GM18868 (cell line): ENCODE results near the gene APPBP2.
"Not testable (repeated sequence)": the region's sequence is repeated elsewhere in the genome, so short reads cannot be mapped to it uniquely, and the experiment has no call there.

Experiments
- ATAC-seq: cut with Tn5 transposase; IDR thresholded peaks from one replicate; pipeline ENCODE4 v1.9.1; 2021; ENCODE audit warnings: mild to moderate bottlenecking, moderate library complexity; ENCODE audit not compliant: unreplicated experiment

The APPBP2 gene

DNA sequence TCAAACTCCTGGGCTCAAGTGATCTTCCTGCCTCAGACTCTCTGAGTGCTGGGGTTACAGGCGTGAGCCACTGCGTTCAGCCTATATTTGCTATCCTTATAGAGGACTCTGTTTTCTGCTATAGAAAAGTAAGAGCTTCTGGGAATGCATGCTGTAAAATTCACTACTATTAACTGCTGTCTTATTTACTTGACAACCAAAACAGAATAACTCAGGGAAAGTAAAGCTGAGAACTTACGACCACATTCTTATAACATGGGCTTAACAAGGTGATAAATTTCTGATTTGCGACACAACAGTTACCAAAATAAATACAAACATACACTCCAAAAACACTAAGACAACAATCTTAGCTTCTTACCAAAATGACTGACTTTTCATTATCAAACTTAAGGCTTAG, 23.9 kb downstream of the APPBP2 start:
- no peak for ATAC-seq

DNA sequence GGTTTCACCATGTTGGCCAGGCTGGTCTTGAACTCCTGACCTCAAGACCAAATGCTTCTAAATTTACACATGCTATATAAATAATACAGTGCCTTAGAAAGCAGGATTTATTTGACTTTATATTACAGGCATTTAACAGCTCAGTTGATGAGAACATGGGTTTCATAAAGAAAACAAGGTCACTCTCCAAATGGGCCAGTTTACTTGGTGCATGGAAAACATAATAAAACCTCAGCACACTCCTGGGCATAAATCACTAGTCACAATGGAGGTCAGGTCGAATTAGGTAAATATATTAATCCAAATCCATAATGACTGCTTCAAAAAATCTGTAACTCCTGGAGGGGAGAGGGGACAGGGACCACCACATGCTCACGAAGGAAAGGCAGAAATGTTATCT, 24.5 kb downstream of the APPBP2 start:
- no peak for ATAC-seq

DNA sequence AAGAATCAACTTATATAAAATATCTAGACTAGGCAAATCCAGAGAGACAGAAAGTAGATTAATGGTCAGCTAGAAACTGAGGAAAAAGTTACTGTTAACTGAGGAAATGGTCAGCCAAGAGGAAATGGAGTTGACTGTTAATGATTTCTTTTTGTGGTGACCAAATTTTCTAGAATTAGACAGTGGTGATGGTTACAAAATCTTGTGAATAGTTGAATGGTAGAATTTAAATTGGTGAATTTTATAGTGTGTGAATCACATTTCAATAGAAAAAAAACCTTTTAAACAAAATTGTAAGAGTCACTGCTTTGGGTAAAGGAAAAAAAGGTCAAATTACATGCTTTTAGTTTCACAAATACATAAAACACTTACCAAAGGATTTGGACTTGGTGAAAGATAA, 30.0 kb downstream of the APPBP2 start:
- no peak for ATAC-seq

DNA sequence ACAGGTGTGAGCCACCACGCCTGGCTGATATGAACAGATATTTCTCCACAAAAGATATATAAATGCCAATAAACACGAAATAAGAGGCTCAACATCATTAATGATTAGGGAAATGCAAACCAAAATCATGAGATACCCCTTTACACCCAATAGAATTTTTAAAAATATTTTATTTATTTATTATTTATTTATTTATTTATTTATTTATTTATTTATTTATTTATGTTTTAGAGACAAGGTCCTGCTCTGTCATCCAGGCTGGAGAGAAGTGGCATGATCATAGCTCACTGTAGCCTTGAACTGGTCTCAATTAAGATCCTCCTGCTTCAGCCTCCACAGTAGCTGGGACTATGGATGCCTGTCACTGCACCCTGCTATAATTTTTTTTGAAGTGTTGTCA, 30.8 kb downstream of the APPBP2 start:
- no peak for ATAC-seq

DNA sequence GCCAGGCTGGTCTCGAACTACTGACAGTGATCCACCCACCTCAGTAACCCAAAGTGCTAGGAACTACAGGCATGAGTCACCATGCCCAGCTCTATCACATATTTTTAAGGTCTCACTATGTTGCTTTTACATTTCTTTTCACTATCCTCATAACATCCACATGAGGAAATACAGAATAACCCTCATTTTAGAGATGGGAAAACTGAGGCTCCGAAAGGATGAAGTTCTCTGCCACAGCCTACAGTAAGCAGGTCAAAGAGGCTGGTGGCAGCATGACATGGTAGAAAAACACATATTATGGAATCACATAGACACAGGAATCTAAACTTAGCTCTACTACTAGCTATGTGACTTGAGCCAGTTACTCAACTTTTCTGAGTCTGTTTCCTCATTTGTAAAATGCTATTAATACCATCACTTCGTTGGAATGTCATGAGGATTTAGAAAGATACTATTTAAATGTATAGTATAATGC, 32.2 kb downstream of the APPBP2 start:
- ATAC-seq = no peak

DNA sequence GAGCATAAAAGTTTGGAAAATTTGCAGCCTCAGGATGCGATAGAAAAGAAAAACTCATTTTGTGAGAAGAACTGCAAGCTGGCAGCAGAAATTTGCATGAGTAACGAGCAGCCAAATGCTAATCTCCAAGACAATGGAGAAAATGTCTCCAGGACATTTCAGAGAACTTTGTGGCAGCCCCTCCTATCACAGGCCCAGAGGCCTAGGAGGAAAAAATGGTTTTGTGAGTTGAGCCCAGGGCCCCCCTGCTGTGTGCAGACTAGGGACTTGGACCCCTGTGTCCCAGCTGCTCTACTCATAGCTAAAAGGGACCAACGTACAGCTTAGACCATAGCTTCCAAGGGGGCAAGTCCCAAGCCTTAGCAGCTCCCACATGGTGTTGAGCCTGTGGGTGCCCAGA, 34.3 kb downstream of the APPBP2 start:
- no peak for ATAC-seq

DNA sequence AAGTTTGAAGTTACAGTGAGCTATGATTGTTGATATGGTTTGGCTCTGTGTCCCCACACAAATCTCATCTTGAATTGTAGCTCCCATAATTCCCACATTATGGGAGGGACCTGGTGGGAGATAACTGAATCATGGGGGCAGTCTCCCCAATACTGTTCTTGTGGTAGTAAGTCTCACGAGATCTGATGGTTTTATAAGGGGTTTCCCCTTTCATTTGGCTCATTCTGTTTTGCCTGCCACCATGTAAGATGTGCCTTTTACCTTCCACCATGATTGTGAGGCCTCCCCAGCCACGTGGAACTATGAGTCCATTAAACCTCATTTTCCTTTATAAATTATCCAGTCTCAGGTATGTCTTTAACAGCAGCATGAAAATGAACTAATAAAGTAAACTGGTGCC, 35.4 kb downstream of the APPBP2 start:
- ATAC-seq = not testable (repeated sequence)

DNA sequence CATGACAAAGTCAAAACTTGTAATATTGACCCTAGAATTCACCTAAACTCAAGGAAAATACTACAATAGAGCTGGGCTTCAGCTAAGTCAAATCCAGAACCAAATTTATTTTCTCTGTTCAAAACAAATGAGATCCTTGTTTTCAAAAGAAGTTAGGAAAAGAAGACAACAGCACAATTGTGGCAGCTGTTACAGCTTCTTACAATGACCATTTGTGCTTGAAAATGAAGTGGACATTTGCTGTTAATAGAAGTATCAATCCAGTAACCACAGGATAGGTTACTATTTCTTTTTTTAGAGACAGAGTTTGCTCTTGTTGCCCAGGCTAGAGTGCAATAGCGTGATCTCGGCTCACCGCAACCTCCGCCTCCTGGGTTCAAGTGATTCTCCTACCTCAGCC, 44.4 kb downstream of the APPBP2 start:
- no peak for ATAC-seq

DNA sequence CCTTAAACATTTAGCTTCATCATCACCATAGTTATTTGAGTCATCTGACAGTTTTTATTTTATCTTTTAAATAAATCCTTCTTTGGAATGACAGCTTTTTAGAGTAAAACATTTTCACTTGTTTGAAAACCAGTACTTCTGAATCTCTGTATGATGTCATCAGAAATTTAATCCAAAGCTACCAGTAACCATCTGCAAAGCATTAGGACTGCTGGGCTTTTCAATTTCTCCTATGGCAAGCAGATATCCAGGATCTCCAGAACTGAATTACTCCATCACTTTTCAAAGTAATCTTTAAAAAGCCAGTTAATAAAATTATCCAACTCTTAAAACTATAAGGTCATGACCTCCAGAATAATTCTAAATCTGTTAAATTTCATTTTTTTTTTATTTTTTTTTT, 52.3 kb downstream of the APPBP2 start:
- ATAC-seq = no peak

DNA sequence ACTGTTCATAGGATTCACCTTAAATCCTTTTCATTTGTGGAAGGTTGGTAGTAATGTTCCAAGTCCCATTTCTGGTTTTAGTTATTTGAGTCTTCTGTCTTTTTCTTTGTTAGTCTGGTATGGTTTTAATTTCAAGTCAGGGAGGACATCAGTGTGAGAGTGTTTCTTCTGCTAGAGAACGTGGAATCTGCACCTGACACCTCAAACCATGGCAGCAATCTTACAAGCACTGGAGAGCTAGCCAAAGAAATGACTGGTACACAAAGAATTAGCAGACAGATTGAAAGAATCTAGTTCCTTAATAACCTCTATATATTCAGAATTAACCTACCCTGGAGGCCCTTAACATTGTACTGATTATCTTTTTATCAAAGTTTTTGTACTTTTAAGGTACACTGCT, 53.6 kb downstream of the APPBP2 start:
- no peak for ATAC-seq

DNA sequence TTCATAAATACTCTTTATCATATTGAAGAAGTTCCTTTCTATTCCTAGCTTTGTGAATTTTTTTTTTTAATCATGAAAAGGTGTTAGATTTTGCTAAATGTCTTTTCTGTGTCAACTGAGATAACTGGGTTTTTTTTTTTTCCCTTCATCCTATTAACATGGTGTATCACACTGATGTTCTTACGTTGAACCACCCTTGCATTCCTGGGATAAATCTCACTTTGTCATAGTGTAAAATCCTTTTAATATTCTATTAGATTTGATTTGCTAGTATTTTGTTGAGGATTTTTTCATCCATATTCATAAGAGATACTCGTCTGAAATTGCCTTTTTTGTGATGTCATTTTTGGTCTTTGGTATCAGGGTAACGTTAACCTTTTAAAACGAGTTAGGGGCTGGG, 54.6 kb downstream of the APPBP2 start:
- no peak for ATAC-seq

DNA sequence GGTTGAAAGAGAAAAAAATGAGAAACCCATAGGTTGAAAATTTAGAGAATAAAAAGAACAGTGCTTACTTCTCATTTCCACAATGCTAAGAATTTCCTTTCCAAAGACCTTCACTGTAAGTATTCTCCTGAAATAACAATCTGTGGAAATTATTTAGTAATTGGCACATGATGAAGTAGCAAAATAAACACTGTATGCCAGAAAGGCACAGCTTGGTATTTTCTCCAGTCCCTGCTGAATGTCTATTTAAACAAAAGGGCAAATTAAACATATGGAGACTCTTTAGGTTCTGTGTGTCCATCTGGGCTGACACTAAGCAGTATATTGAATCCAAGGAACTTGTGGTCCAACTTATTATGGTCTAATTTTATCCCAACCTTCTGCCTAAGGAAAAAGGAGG, 57.7 kb downstream of the APPBP2 start:
- no peak for ATAC-seq

DNA sequence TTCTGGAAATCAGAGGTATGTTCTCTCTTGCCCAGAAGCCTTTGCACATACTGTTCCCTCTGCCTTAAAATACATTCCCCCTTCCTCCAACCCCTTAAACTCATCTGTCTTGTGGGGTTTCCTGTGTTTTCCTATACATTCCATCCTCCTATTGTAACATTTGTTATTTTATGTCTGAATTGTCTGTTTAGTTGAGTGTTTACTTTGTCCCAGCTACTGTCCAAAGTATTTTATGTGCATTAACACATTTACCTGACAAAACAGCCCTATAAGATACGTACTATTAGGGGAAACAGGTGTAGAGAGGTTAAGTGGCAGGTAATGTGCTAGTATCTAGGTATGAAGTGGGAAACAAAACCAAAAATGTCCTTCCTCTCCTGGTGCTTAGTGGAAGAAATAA, 61.7 kb downstream of the APPBP2 start:
- no peak for ATAC-seq

DNA sequence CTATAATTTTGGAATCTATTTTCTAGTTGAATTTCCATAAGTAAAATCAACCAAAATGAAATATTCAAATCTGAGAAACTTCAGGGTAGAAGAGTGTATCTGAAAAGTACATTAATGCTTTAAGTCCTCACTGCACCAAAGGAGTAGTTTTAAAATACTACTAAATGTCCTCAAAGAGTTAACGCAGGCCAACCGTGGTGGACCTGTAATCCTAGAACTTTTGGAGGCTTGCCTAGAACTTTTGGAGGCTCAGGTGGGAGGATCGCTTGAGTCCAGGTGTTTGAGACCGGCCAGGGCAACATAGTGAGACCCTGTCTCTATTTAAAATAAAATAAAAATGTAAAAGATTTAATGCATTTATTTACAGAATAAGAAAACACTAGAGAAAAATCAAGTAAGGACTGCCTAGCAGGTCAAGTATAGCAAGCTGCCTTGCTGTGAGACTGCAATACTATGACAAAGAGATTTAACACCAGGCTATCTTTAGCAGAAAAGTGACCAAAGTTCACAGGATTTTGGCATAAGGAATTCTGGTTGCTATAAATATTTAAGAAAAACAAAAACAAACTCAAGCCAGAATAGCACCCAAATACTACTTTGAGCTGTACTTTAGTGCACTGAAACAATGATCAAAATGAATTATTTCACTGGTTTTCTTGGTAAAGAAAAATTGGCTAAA, 62.7 kb downstream of the APPBP2 start:
- no peak for ATAC-seq

DNA sequence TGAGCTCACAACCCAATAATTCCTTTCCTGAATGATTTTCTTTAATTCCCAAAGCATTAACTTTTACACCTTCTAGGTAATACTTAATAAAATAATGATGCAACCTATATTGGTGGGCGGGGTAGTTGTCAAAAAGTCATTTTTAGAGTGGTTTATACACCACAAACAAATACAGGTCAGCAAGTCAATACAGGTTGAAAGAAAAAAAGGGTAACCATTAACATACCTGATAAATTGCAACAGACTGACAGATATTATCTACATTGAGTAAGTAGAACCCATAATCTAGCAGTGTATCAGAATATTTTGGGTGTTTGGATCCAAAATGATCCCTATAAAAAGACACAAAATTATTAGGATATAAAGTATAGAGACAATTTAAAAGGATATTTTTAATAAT, 64.5 kb downstream of the APPBP2 start:
- ATAC-seq = no peak

DNA sequence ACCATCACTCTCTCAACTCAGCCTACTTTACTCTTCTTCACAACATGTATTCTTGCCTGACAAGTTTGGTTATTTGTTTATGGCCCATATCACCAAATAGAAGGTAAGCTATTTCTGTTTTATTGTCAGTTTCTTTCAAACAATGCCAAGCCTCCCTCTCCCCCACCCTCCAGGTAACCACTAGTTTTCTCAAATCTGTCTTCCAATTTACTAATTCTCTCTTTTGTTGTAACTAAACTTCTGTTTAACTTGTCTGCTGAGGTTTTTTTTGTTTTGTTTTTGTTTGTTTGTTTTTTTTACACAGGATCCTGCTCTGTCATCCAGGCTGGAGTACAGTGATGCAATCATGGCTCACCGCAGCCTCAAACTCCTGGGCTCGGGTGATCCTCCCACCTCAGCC, 68.9 kb downstream of the APPBP2 start:
- ATAC-seq = no peak

DNA sequence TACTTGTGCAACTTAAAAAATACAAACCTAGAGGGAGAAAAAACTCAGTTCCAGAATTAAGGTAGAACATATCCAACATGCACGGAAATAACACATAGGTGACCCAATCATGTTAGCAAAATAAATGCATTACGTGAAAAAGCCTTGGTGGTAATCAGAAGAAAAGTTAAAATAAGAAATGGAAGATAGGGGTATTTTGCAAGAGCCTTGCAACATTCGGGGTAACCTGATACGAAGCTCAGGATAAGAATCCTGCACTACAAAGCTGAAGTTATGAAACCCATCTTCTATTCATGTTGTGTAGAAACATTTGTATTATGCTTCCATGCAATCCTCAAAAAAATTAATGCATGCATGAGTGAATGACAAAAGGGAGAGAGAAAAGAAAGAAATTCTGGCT, 70.7 kb downstream of the APPBP2 start:
- no peak for ATAC-seq

DNA sequence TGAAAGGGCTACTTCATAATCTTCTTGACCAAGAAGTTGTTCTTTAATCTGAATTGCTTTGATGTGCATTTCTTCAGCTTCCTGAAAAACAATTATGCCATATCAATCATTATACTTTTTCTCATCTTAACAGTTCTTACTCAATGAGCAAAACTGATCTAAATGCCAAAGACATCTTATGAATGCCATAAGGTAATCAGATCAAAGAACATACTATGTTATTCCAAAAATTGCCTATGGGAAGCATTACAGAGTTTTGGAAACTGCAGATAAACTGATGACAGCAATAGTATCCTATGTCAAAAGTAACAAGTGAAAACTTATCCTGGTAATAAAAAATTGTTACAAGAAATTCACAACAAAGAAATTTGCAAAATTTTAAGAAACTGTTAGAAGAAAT, 74.1 kb downstream of the APPBP2 start:
- no peak for ATAC-seq

DNA sequence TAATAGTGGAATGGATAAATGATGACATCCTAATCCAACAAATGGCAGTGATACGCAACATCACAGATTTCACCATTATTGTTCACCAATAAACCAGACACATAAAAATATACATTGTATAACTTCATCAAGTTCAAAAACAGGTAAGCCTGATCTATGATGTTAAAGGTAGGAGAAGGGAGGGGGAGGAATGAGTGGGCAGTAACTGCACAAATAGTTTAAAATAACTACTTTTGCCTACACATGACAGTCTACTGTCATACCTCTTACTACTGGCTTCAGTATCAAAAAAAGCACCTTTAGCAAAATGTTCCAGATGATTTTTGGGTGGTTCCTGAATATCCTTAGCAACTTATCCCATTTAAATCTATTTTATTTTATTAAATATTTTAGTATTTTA, 75.0 kb downstream of the APPBP2 start:
- ATAC-seq = no peak

DNA sequence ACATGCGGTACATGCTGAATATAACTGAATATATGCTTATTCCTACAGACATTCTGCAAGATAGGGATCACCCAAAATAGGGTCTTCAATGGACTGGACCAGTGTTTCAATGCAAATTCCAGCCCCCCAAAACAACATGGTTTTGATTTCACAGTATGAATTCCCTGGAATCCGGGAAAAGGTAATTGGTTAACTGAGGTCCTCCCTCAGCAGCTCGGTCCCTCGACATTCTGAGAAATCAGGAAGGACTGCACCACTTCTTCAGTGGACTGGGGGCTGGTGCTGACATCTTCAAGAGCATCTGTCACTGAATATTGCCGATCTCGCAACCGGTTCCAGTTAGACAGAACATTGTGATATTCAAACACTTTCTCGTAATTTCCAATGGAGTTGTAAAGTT, 78.7 kb downstream of the APPBP2 start:
- ATAC-seq = no peak

DNA sequence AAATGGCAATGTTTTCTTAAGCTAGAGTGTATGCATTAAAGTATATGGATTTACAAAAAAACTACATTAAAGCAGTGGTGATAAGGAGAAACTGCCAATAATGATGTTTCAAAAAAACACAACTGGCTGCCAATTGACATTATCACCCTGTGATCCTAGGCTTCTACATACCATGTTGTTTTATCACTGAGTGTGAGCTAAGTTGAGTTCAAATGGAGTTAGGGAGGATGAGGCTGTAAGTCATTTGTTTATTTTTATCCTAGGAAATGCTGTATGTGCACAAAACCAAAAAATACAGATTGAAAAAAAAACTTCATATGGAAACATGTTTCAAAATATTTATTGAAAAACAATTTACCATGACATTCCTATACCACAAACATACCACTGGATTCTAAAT, 80.9 kb downstream of the APPBP2 start:
- no peak for ATAC-seq

DNA sequence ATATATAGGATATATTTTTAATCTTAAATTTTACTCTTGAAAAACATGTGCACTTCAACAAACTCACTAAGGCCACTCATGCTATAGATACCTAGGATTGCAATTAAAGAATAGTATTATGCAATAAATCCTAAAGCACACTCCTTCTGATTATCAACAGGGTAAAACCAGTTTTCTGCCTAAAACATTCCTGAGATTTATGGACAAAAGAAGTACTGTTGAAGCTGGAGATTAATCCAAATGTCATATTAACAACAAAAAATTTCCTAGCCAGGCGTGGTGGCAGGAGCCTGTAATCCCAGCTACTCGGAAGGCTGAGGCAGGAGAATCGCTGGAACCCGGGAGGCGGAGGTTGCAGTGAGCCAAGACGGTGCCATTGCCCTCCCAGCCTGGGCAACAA, 82.3 kb downstream of the APPBP2 start:
- no peak for ATAC-seq
